ENCODE measurements around the gene ZNF853.

GRCh38 chr7:6650086-6650485 is 34.7 kb downstream of the ZNF853 start:
- TF ChIP-seq, protein P1, sequence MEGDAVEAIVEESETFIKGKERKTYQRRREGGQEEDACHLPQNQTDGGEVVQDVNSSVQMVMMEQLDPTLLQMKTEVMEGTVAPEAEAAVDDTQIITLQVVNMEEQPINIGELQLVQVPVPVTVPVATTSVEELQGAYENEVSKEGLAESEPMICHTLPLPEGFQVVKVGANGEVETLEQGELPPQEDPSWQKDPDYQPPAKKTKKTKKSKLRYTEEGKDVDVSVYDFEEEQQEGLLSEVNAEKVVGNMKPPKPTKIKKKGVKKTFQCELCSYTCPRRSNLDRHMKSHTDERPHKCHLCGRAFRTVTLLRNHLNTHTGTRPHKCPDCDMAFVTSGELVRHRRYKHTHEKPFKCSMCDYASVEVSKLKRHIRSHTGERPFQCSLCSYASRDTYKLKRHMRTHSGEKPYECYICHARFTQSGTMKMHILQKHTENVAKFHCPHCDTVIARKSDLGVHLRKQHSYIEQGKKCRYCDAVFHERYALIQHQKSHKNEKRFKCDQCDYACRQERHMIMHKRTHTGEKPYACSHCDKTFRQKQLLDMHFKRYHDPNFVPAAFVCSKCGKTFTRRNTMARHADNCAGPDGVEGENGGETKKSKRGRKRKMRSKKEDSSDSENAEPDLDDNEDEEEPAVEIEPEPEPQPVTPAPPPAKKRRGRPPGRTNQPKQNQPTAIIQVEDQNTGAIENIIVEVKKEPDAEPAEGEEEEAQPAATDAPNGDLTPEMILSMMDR (conservative IDR thresholded peaks at IDR 0.05; ENCODE audit: low read depth, low read length), result no peak
- no peak for TF ChIP-seq EZH2 (IDR thresholded peaks at IDR 0.05; ENCODE audit: borderline replicate concordance, low read depth, low read length, poor library complexity, severe bottlenecking)
